GM10266 (cell line): ENCODE results near the gene BRCC3.
A peak's percentile ranks its signal among the peaks of the same experiment; 100 is the strongest.

ENCODE experiments used
- DNase-seq: peaks from one replicate; pipeline ENCODE4 v3.0.0; 2012; ENCODE audit errors: extremely low spot score
- CTCF ChIP-seq: IDR thresholded peaks from 2 replicates; pipeline ENCODE4 v1.5.1; 2012; ENCODE audit warnings: mild to moderate bottlenecking, low read depth; ENCODE audit not compliant: control insufficient read depth, insufficient read depth; ENCODE audit errors: missing control alignments

The BRCC3 gene

GRCh38 chrX:155070975-155071693 is at the start of gene BRCC3, which contains the start of the genes CMC4 and MTCP1:
TSS of gene BRCC3 (plus strand) at chrX:155071508. CDS start at chrX:155071528, 20 bp downstream.
TSS of gene CMC4 (minus strand) at chrX:155071136. CDS start at chrX:155064023, 7,113 bp downstream.
TSS of gene MTCP1 (minus strand) at chrX:155071136. CDS start at chrX:155066010, 5,126 bp downstream.
- peak; percentile 91 for DNase-seq
- no peak for TF ChIP-seq CTCF

- TF ChIP-seq CTCF: no peak
- DNase-seq: no peak
These were observed 48.7 kb upstream of the BRCC3 start, which contains the start of gene F8 for GRCh38 chrX:155022585-155022984. TSS of gene F8 (minus strand) at chrX:155022723. CDS start at chrX:155022552, 171 bp downstream.

GRCh38 chrX:155023907-155024833 is 47.1 kb upstream of the BRCC3 start:
- no peak for TF ChIP-seq CTCF
- DNase-seq: no peak

GRCh38 chrX:155026420-155026726 is 44.9 kb upstream of the BRCC3 start:
- no peak for TF ChIP-seq CTCF
- no peak for DNase-seq

GRCh38 chrX:155026727-155027508 is 44.4 kb upstream of the BRCC3 start, which contains the start of gene FUNDC2:
TSS of gene FUNDC2 (plus strand) at chrX:155026844. CDS start at chrX:155026939, 95 bp downstream.
- TF ChIP-seq CTCF: no peak
- peak; percentile 83 for DNase-seq

- peak; percentile 8 for DNase-seq
These were observed 43.7 kb upstream of the BRCC3 start for GRCh38 chrX:155027509-155028066.

More at GRCh38 chrX:155027509-155028066, 43.7 kb upstream of the BRCC3 start:
- no peak for TF ChIP-seq CTCF
